ENCODE measurements around the gene CLN6.

The CLN6 gene

GRCh38 chr15:68258692-68259091 is 29.2 kb upstream of the CLN6 start:
- in situ Hi-C loops (cut with MboI; ENCODE audit: low sequenced_read_pairs, unreplicated experiment) = no loop called here
- TF ChIP-seq CTCF (IDR thresholded peaks at IDR 0.05; ENCODE audit: borderline replicate concordance, control extremely low read depth, extremely low read depth, insufficient read depth, missing control alignments) = no peak
- no peak for DNase-seq (ENCODE audit: low spot score)

GRCh38 chr15:68256675-68257450 is 27.3 kb upstream of the CLN6 start:
- no peak for TF ChIP-seq CTCF (IDR thresholded peaks at IDR 0.05; ENCODE audit: borderline replicate concordance, control extremely low read depth, extremely low read depth, insufficient read depth, missing control alignments)
- DNase-seq (ENCODE audit: low spot score) = peak; percentile 42
- in situ Hi-C loops (cut with MboI; ENCODE audit: low sequenced_read_pairs, unreplicated experiment) = no loop called here

GRCh38 chr15:68252925-68253534 is 23.5 kb upstream of the CLN6 start:
- in situ Hi-C loops (cut with MboI; ENCODE audit: low sequenced_read_pairs, unreplicated experiment) = no loop called here
- TF ChIP-seq CTCF (IDR thresholded peaks at IDR 0.05; ENCODE audit: borderline replicate concordance, control extremely low read depth, extremely low read depth, insufficient read depth, missing control alignments) = peak; percentile 83
- DNase-seq (ENCODE audit: low spot score) = peak; percentile 74

- in situ Hi-C loops (cut with MboI; ENCODE audit: low sequenced_read_pairs, unreplicated experiment) = no loop called here
- DNase-seq (ENCODE audit: low spot score) = no peak
- TF ChIP-seq CTCF (IDR thresholded peaks at IDR 0.05; ENCODE audit: borderline replicate concordance, control extremely low read depth, extremely low read depth, insufficient read depth, missing control alignments) = no peak
These were observed 19.7 kb upstream of the CLN6 start for GRCh38 chr15:68249058-68249713.

GRCh38 chr15:68244235-68244634 is 14.7 kb upstream of the CLN6 start:
- no peak for DNase-seq (ENCODE audit: low spot score)
- in situ Hi-C loops (cut with MboI; ENCODE audit: low sequenced_read_pairs, unreplicated experiment) = no loop called here
- no peak for TF ChIP-seq CTCF (IDR thresholded peaks at IDR 0.05; ENCODE audit: borderline replicate concordance, control extremely low read depth, extremely low read depth, insufficient read depth, missing control alignments)

- no peak for TF ChIP-seq CTCF (IDR thresholded peaks at IDR 0.05; ENCODE audit: borderline replicate concordance, control extremely low read depth, extremely low read depth, insufficient read depth, missing control alignments)
- in situ Hi-C loops (cut with MboI; ENCODE audit: low sequenced_read_pairs, unreplicated experiment) = no loop called here
- DNase-seq (ENCODE audit: low spot score) = no peak
These were observed 11.8 kb upstream of the CLN6 start for GRCh38 chr15:68241088-68241935.

Data from GM13976 (cell line).